Astrocyte (in vitro differentiated cells and primary cell): Measurements from ENCODE around the gene KHSRP.

ENCODE experiments used
- EZH2 ChIP-seq: IDR thresholded peaks from 2 replicates; pipeline ENCODE4 v1.6.1; 2012; ENCODE audit warnings: mild to moderate bottlenecking, low read length, inconsistent platforms; ENCODE audit not compliant: insufficient read depth
- TF ChIP-seq, protein P1 (sequence below): IDR thresholded peaks from 2 replicates; pipeline ENCODE4 v1.5.1; 2011; ENCODE audit warnings: low read depth, mild to moderate bottlenecking, inconsistent platforms, low read length, moderate library complexity; ENCODE audit not compliant: insufficient read depth

DNA sequence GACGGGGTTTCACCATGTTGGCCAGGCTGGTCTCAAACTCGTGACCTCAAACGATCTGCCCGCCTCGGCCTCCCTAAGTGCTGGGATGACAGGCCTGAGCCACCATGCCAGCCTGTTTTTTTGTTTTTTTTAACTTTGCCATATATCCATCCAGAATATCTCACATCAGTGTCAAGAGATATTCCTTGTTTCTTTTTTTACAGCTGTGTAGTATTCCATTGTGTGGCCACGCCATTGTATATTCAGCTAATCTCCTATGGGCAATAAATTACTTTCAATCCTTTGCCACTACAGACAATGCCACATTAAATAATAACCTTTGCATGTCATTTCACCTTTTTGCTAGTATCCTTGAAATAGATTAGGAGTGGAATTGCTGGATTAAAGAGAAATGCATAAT, 15.3 kb downstream of the KHSRP start:
- TF ChIP-seq, protein P1, sequence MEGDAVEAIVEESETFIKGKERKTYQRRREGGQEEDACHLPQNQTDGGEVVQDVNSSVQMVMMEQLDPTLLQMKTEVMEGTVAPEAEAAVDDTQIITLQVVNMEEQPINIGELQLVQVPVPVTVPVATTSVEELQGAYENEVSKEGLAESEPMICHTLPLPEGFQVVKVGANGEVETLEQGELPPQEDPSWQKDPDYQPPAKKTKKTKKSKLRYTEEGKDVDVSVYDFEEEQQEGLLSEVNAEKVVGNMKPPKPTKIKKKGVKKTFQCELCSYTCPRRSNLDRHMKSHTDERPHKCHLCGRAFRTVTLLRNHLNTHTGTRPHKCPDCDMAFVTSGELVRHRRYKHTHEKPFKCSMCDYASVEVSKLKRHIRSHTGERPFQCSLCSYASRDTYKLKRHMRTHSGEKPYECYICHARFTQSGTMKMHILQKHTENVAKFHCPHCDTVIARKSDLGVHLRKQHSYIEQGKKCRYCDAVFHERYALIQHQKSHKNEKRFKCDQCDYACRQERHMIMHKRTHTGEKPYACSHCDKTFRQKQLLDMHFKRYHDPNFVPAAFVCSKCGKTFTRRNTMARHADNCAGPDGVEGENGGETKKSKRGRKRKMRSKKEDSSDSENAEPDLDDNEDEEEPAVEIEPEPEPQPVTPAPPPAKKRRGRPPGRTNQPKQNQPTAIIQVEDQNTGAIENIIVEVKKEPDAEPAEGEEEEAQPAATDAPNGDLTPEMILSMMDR = no peak
- no peak for TF ChIP-seq EZH2
